Measurements from ENCODE around the gene CSGALNACT2.

The CSGALNACT2 gene

GRCh38 chr10:43124574-43125273, 13.5 kb upstream of the CSGALNACT2 start:
- no peak for DNase-seq (ENCODE audit: low read depth in 2 of 2)

GRCh38 chr10:43125274-43125845, 12.9 kb upstream of the CSGALNACT2 start:
- DNase-seq (ENCODE audit: low read depth in 2 of 2): no peak

GRCh38 chr10:43125881-43126731, 12.1 kb upstream of the CSGALNACT2 start:
- no peak for DNase-seq (ENCODE audit: low read depth in 2 of 2)

GRCh38 chr10:43126759-43127424, 11.4 kb upstream of the CSGALNACT2 start:
- DNase-seq (ENCODE audit: low read depth in 2 of 2): no peak

- no peak for DNase-seq (ENCODE audit: low read depth in 2 of 2)
Measured at GRCh38 chr10:43127442-43127841, 10.8 kb upstream of the CSGALNACT2 start.

GRCh38 chr10:43128331-43128730, 9.9 kb upstream of the CSGALNACT2 start:
- DNase-seq (ENCODE audit: low read depth in 2 of 2): no peak

- DNase-seq (ENCODE audit: low read depth in 2 of 2): peak in 1 of 2 donors; percentile 23
Measured at GRCh38 chr10:43128958-43129706, 9.1 kb upstream of the CSGALNACT2 start.

GRCh38 chr10:43130770-43131171, 7.5 kb upstream of the CSGALNACT2 start:
- DNase-seq (ENCODE audit: low read depth in 2 of 2): no peak

GRCh38 chr10:43131256-43131655, 7.0 kb upstream of the CSGALNACT2 start:
- no peak for DNase-seq (ENCODE audit: low read depth in 2 of 2)

GRCh38 chr10:43131906-43132305, 6.3 kb upstream of the CSGALNACT2 start:
- DNase-seq (ENCODE audit: low read depth in 2 of 2): no peak

- no peak for DNase-seq (ENCODE audit: low read depth in 2 of 2)
Measured at GRCh38 chr10:43132867-43133787, 5.1 kb upstream of the CSGALNACT2 start.

- DNase-seq (ENCODE audit: low read depth in 2 of 2): no peak
Measured at GRCh38 chr10:43134126-43134905, 3.9 kb upstream of the CSGALNACT2 start.

GRCh38 chr10:43135064-43135463, 3.2 kb upstream of the CSGALNACT2 start:
- DNase-seq (ENCODE audit: low read depth in 2 of 2): no peak

- DNase-seq (ENCODE audit: low read depth in 2 of 2): no peak
Measured at GRCh38 chr10:43135656-43136055, 2.6 kb upstream of the CSGALNACT2 start.

GRCh38 chr10:43136432-43136831, 1.8 kb upstream of the CSGALNACT2 start:
- no peak for DNase-seq (ENCODE audit: low read depth in 2 of 2)

- no peak for DNase-seq (ENCODE audit: low read depth in 2 of 2)
Measured at GRCh38 chr10:43136995-43137716, 1.1 kb upstream of the CSGALNACT2 start.

- DNase-seq (ENCODE audit: low read depth in 2 of 2): peak in 1 of 2 donors; percentile 20
Measured at GRCh38 chr10:43137717-43138020, 576 bp upstream of the CSGALNACT2 start.

GRCh38 chr10:43138757-43139241, 554 bp downstream of the CSGALNACT2 start:
- DNase-seq (ENCODE audit: low read depth in 2 of 2): peak; percentile 43 to 44

- no peak for DNase-seq (ENCODE audit: low read depth in 2 of 2)
Measured at GRCh38 chr10:43141421-43141820, 3.2 kb downstream of the CSGALNACT2 start.
